ENCODE data around the gene ATP6V1B1.

DNA sequence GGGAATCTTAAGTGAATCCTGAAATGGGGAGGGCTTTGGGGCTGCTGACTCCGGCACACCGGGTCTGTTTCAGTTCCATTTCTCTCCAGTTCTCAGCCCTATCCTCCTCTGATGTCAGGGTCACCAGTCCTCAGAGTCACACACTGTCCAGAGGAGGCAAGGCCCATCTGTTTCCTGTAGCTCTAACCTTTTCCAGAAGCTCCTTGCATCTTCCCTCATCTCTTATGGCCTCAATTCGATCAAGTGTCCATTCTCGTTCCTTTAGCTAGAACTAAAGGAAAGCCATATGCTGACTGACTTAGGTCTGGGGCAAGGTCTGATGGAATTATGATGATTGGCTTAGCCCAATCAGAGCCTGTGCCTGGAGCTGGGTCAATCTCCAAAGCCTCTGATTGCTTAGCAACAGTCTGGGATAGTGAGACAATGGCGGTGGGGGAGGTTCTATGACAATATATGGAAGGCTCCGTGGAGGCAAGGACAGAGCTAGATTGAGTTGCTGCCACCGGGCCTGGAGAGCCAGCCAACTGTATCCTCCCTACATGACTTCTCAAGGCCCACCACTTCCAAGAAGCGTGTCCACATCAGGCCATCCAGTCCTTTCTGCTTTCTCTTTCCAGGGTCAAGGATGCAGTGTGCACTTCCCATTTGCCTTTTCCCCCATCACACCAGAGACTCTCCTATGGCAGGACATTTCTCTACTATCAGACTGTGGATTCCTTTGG lies 48.0 kb downstream of the ATP6V1B1 start:
- no peak for TF ChIP-seq CTCF (conservative IDR thresholded peaks at IDR 0.05; ENCODE audit: low read length)
- no peak for TF ChIP-seq EZH2phosphoT487 (IDR thresholded peaks at IDR 0.05; ENCODE audit: borderline replicate concordance)

All from Loucy (cell line).